ENCODE results near the gene HSPBP1. TPM values are rescaled to one million over a fixed set of nuclear protein-coding genes. Genes with fewer than 3 reads are reported as not detected.
"Not testable (repeated sequence)": the region's sequence is repeated elsewhere in the genome, so short reads cannot be mapped to it uniquely, and the experiment has no call there.

The HSPBP1 gene
- 10 to 100 TPM; 18.5 to 41.7 (median 36.7) TPM for total RNA-seq

- in situ Hi-C loops (cut with MboI; ENCODE audit: low sequenced_read_pairs in 4 of 4), result loop anchor here in 1 of 4 donors (25.0 kb wide), 1 partner anchor 132 kb away; the partner anchor contains the start of gene UBE2S
- ATAC-seq, result peak; percentile 94 to 98
Measured at GRCh38 chr19:55279770-55280643, at the start of gene HSPBP1. TSS of gene HSPBP1 (minus strand) at chr19:55280110. CDS start at chr19:55279608, 502 bp downstream.

GRCh38 chr19:55328774-55329318 lies 48.9 kb upstream of the HSPBP1 start:
- ATAC-seq; H3K27ac ChIP-seq; H3K36me3 ChIP-seq; intact Hi-C loops (cut with DNase I; ENCODE audit: low total_unique reads); H3K4me3 ChIP-seq; DNase-seq; H3K9me3 ChIP-seq; H3K4me1 ChIP-seq; in situ Hi-C loops (cut with MboI; ENCODE audit: low sequenced_read_pairs in 4 of 4); H3K27me3 ChIP-seq: not testable (repeated sequence)

More at GRCh38 chr19:55279770-55280643, at the start of gene HSPBP1:
- H3K27me3 ChIP-seq, result peaks cover 0 to 9% (median 0%) of the 10 kb centered on the region in 3 donors
- H3K27ac ChIP-seq, result peak within 1 kb of the TSS; percentile 70 to 86 (median 81)
- intact Hi-C loops (cut with DNase I; ENCODE audit: low total_unique reads), result loop anchor here (1.0 kb wide), 1 partner anchor 21 kb away; the partner anchor contains the start of gene PPP6R1
- no peaks in the 10 kb centered on the region for H3K9me3 ChIP-seq
- H3K4me1 ChIP-seq, result peaks cover 7 to 8% of the 10 kb centered on the region in 2 donors
- no peak for TF ChIP-seq POLR2A (IDR thresholded peaks at IDR 0.05)
- no peak for TF ChIP-seq CTCF (IDR thresholded peaks at IDR 0.05 in 4 of 5, conservative IDR thresholded peaks at IDR 0.05 in 1 of 5)
- peak within 1 kb of the TSS; percentile 63 to 97 (median 82) for H3K4me3 ChIP-seq
- DNase-seq, result peak; percentile 76 to 87
- peaks cover 0 to 14% of the 10 kb centered on the region in 2 donors for H3K36me3 ChIP-seq

- Histone ChIP-seq H3K4me3 (no peak within 1 kb of the TSS), H3K27ac (peak within 1 kb of the TSS in 3 of 4 donors; percentile 21 to 62 (median 45)), H3K27me3 (no peaks in the 10 kb centered on the region), H3K36me3 (no peaks in the 10 kb centered on the region), H3K4me1 (no peaks in the 10 kb centered on the region), H3K9me3 (no peaks in the 10 kb centered on the region)
- no peak for ATAC-seq
- DNase-seq, result no peak
- in situ Hi-C loops (cut with MboI; ENCODE audit: low sequenced_read_pairs in 4 of 4), result no loop called here
- intact Hi-C loops (cut with DNase I; ENCODE audit: low total_unique reads), result no loop called here
- no peak for TF ChIP-seq CTCF (IDR thresholded peaks at IDR 0.05 in 4 of 5, conservative IDR thresholded peaks at IDR 0.05 in 1 of 5)
- no peak for TF ChIP-seq POLR2A (IDR thresholded peaks at IDR 0.05)
Measured at GRCh38 chr19:55325172-55325571, 45.3 kb upstream of the HSPBP1 start, which contains the start of gene TMEM150B. TSS of gene TMEM150B (minus strand) at chr19:55325341. CDS start at chr19:55321036, 4,305 bp downstream.

GRCh38 chr19:55324662-55325061 lies 44.8 kb upstream of the HSPBP1 start:
- ATAC-seq (no peak), DNase-seq (no peak)
- Histone ChIP-seq H3K9me3 (no peaks in the 10 kb centered on the region), H3K4me3 (no peak overlapping the region), H3K4me1 (no peaks in the 10 kb centered on the region), H3K36me3 (no peaks in the 10 kb centered on the region), H3K27me3 (no peaks in the 10 kb centered on the region), H3K27ac (peak overlapping the region in 3 of 4 donors; percentile 21 to 49 (median 45))
- intact Hi-C loops (cut with DNase I; ENCODE audit: low total_unique reads), result no loop called here
- no peak for TF ChIP-seq POLR2A (IDR thresholded peaks at IDR 0.05)
- TF ChIP-seq CTCF (IDR thresholded peaks at IDR 0.05 in 4 of 5, conservative IDR thresholded peaks at IDR 0.05 in 1 of 5), result no peak
- in situ Hi-C loops (cut with MboI; ENCODE audit: low sequenced_read_pairs in 4 of 4), result no loop called here
